PC-9 (cell line): ENCODE measurements around the gene SP1. TPM values are rescaled to one million over a fixed set of nuclear protein-coding genes. Genes with fewer than 3 reads are reported as not detected.

Experiments used
- BruUV-seq: library from RNA; stranded (reverse); fragments of 400-500 nt; replicated peaks from 2 replicates; lab custom pipeline; 2021; lab: Mats Ljungman, UMichigan
- CTCF ChIA-PET: fragments of 300-600 bp; sonication (Branson Sonifier 250); formaldehyde crosslinking; loops from one replicate; lab custom pipeline; 2022; ENCODE audit warnings: antibody characterized with exemption; lab: Charles Lee
- POLR2A ChIA-PET: fragments of 300-600 bp; sonication (Branson Sonifier 250); formaldehyde crosslinking; loops from one replicate; lab custom pipeline; 2022; ENCODE audit warnings: antibody characterized with exemption; ENCODE audit not compliant: unreplicated experiment; lab: Charles Lee
- DNase-seq, 2 experiments: peaks; one replicate each; pipeline versions ENCODE4 v3.0.0 to v3.0.0-alpha.2; 2015 to 2022; ENCODE audit warnings: mixed read lengths in 1 of 2
- H2AFZ ChIP-seq: fragments of 200-600 bp; sonication (generic); 2 replicates; pipeline ENCODE4 v1.8.1; 2017; ENCODE audit warnings: antibody characterized with exemption
- H3F3A ChIP-seq: fragments of 200-600 bp; sonication (generic); 2 replicates; pipeline ENCODE4 v1.8.1; 2017; ENCODE audit warnings: antibody characterized with exemption, mild to moderate bottlenecking, low read depth; ENCODE audit not compliant: insufficient read depth
- H3K27ac ChIP-seq: fragments of 200-600 bp; sonication (generic); 2 replicates; pipeline ENCODE4 v1.6.1; 2016; ENCODE audit warnings: mixed run types
- H3K27me3 ChIP-seq: fragments of 200-600 bp; sonication (generic); 2 replicates; pipeline ENCODE4 v1.6.1; 2016; ENCODE audit warnings: low read depth, mixed run types; ENCODE audit not compliant: insufficient read depth
- H3K36me3 ChIP-seq: fragments of 200-600 bp; sonication (generic); 2 replicates; pipeline ENCODE4 v1.6.1; 2016; ENCODE audit warnings: low read depth, mixed run types
- H3K4me1 ChIP-seq: fragments of 200-600 bp; sonication (generic); replicated peaks from 2 replicates; pipeline ENCODE4 v1.6.1; 2016; ENCODE audit warnings: mixed run types; ENCODE audit not compliant: insufficient read depth
- H3K4me2 ChIP-seq: fragments of 200-600 bp; sonication (generic); 2 replicates; pipeline ENCODE4 v1.6.1; 2017; ENCODE audit warnings: mixed run types
- H3K4me3 ChIP-seq: fragments of 200-600 bp; sonication (generic); 2 replicates; pipeline ENCODE4 v1.6.1; 2016; ENCODE audit warnings: mixed run types
- H3K79me2 ChIP-seq: fragments of 200-600 bp; sonication (generic); 2 replicates; pipeline ENCODE4 v1.6.1; 2017; ENCODE audit warnings: low read depth, mixed run types
- H3K9me2 ChIP-seq: fragments of 200-600 bp; sonication (generic); 2 replicates; pipeline ENCODE4 v1.8.1; 2017; ENCODE audit warnings: mild to moderate bottlenecking; ENCODE audit not compliant: insufficient read depth
- H3K9me3 ChIP-seq: fragments of 200-600 bp; sonication (generic); 2 replicates; pipeline ENCODE4 v1.8.1; 2016; ENCODE audit warnings: low read depth; ENCODE audit not compliant: insufficient read depth
- H4K20me1 ChIP-seq: fragments of 200-600 bp; sonication (generic); 2 replicates; pipeline ENCODE4 v1.8.1; 2017; ENCODE audit not compliant: insufficient read depth
- CTCF ChIP-seq: fragments of 200-600 bp; sonication (generic); conservative IDR thresholded peaks from 2 replicates; pipeline ENCODE4 v1.6.1; 2017; ENCODE audit warnings: mixed run types, antibody characterized with exemption, mild to moderate bottlenecking, moderate library complexity
- EZH2 ChIP-seq: fragments of 200-600 bp; sonication (generic); IDR thresholded peaks from 2 replicates; pipeline ENCODE4 v1.8.0; 2017; ENCODE audit warnings: antibody characterized with exemption, low read depth
- intact Hi-C: fragments of 100-400 bp; cut with micrococcal nuclease; formaldehyde crosslinking; loops from one replicate; pipeline ENCODE4 v1.10.0; 2022; ENCODE audit not compliant: unreplicated experiment
- total RNA-seq: library from RNA; stranded (reverse); gene quantifications from 2 replicates; pipeline ENCODE4 v1.2.3, GENCODE V29; 2021

SP1 gene
- total RNA-seq, 1 experiment from 2014 or later = 118 TPM

GRCh38 chr12:53332744-53333143 lies 47.2 kb upstream of the SP1 start:
- CTCF ChIA-PET = no interaction called here
- no peak overlapping the region for H3K27ac ChIP-seq

GRCh38 chr12:53333289-53333688 lies 46.7 kb upstream of the SP1 start:
- DNase-seq = no peak
- H3K4me1 ChIP-seq = no peaks in the 10 kb centered on the region
- no peak overlapping the region for H3K4me2 ChIP-seq
- intact Hi-C loops = no loop called here
- peaks cover 34% of the 10 kb centered on the region for H3K27me3 ChIP-seq
- TF ChIP-seq EZH2 = no peak
- TF ChIP-seq CTCF = no peak
- ChIA-PET POLR2A (no interaction called here), CTCF (interaction anchor here (0.7 kb wide), 1 partner anchor 78 kb away, joined by 7 read pairs; no protein-coding TSS in a partner anchor)
- H3K79me2 ChIP-seq = no peaks in the 10 kb centered on the region
- no peak overlapping the region for H2AFZ ChIP-seq
- H3F3A ChIP-seq = no peaks in the 10 kb centered on the region
- BruUV-seq = no TSS peak
- no peak overlapping the region for H3K27ac ChIP-seq
- no peaks in the 10 kb centered on the region for H3K36me3 ChIP-seq
- H4K20me1 ChIP-seq = no peaks in the 10 kb centered on the region
- no peak overlapping the region for H3K4me3 ChIP-seq
- H3K9me3 ChIP-seq = no peaks in the 10 kb centered on the region
- H3K9me2 ChIP-seq = no peaks in the 10 kb centered on the region

More at GRCh38 chr12:53332744-53333143, 47.2 kb upstream of the SP1 start:
- H3K9me3 ChIP-seq = no peaks in the 10 kb centered on the region
- H3K9me2 ChIP-seq = no peaks in the 10 kb centered on the region
- no TSS peak for BruUV-seq
- H3K27me3 ChIP-seq = peaks cover 31% of the 10 kb centered on the region
- H3K79me2 ChIP-seq = no peaks in the 10 kb centered on the region
- H3F3A ChIP-seq = no peaks in the 10 kb centered on the region; the same call in 1 of the 2 replicates
- no peak overlapping the region for H3K4me3 ChIP-seq
- no peak overlapping the region for H3K4me2 ChIP-seq
- POLR2A ChIA-PET = no interaction called here
- H2AFZ ChIP-seq = no peak overlapping the region
- TF ChIP-seq EZH2 (no peak), CTCF (no peak)
- H4K20me1 ChIP-seq = no peaks in the 10 kb centered on the region
- no peaks in the 10 kb centered on the region for H3K4me1 ChIP-seq
- no peak for DNase-seq
- intact Hi-C loops = no loop called here
- H3K36me3 ChIP-seq = no peaks in the 10 kb centered on the region

- TF ChIP-seq EZH2 (no peak), CTCF (no peak)
- H3K9me2 ChIP-seq = no peaks in the 10 kb centered on the region
- BruUV-seq = no TSS peak
- H3K4me2 ChIP-seq = no peak overlapping the region
- no peaks in the 10 kb centered on the region for H3K36me3 ChIP-seq
- no peak overlapping the region for H3K27ac ChIP-seq
- CTCF ChIA-PET = interaction anchor here (0.7 kb wide), 1 partner anchor 78 kb away, joined by 7 read pairs; no protein-coding TSS in a partner anchor
- H3F3A ChIP-seq = no peaks in the 10 kb centered on the region
- DNase-seq = no peak
- H3K9me3 ChIP-seq = no peaks in the 10 kb centered on the region
- peaks cover 40% of the 10 kb centered on the region for H3K27me3 ChIP-seq
- H4K20me1 ChIP-seq = no peaks in the 10 kb centered on the region
- intact Hi-C loops = no loop called here
- no peaks in the 10 kb centered on the region for H3K79me2 ChIP-seq
- POLR2A ChIA-PET = no interaction called here
- H3K4me3 ChIP-seq = no peak overlapping the region
- no peak overlapping the region for H2AFZ ChIP-seq
- H3K4me1 ChIP-seq = no peaks in the 10 kb centered on the region
Measured at GRCh38 chr12:53333845-53334244, 46.1 kb upstream of the SP1 start.
